H1 (cell line): ENCODE data around the gene CYB5B. TPM values are rescaled to one million over a fixed set of nuclear protein-coding genes. Genes with fewer than 3 reads are reported as not detected.

ENCODE experiments used
- CTCF ChIA-PET: fragments of 300-600 bp; sonication (Branson Sonifier 250); formaldehyde crosslinking; loops from one replicate; lab custom pipeline; 2021; ENCODE audit not compliant: partially characterized antibody; lab: Charles Lee
- POLR2A ChIA-PET: fragments of 300-600 bp; sonication (Branson Sonifier 250); formaldehyde crosslinking; loops from one replicate; lab custom pipeline; 2021; ENCODE audit warnings: inconsistent platforms; ENCODE audit not compliant: partially characterized antibody; lab: Charles Lee
- DNase-seq, 2 experiments: peaks; one replicate each; pipeline versions ENCODE4 v3.0.0 to v3.0.0-alpha.2; 2010 to 2022; ENCODE audit warnings: low spot score in 2 of 2, low read depth in 1 of 2, mixed read lengths in 1 of 2
- FAIRE-seq: peaks from 2 replicates; lab custom pipeline; 2011; peaks lifted over from hg19 to GRCh38; lab: Jason Lieb, UNC
- H2AFZ ChIP-seq: 2 replicates; pipeline ENCODE4 v1.8.1; 2012; ENCODE audit warnings: low read length, inconsistent platforms
- H2AK5ac ChIP-seq: 2 replicates; pipeline ENCODE4 v1.6.1; 2013; ENCODE audit warnings: low read depth, low read length
- H2BK120ac ChIP-seq: replicated peaks from 2 replicates; pipeline ENCODE3; 2013; ENCODE audit warnings: low read depth, low read length, inconsistent platforms
- H2BK12ac ChIP-seq: 2 replicates; pipeline ENCODE4 v1.6.1; 2013; ENCODE audit warnings: low read depth, low read length
- H2BK15ac ChIP-seq: 2 replicates; pipeline ENCODE4 v1.6.1; 2013; ENCODE audit warnings: low read length
- H2BK20ac ChIP-seq: 2 replicates; pipeline ENCODE4 v1.6.1; 2013; ENCODE audit warnings: low read length
- H2BK5ac ChIP-seq: 2 replicates; pipeline ENCODE4 v1.6.1; 2013; ENCODE audit warnings: low read depth, low read length
- H3K14ac ChIP-seq: 2 replicates; pipeline ENCODE4 v1.6.1; 2013; ENCODE audit warnings: inconsistent platforms; ENCODE audit not compliant: insufficient read length
- H3K18ac ChIP-seq: 2 replicates; pipeline ENCODE4 v1.6.1; 2013; ENCODE audit warnings: low read length; ENCODE audit errors: extremely low read depth
- H3K23ac ChIP-seq: 2 replicates; pipeline ENCODE4 v1.6.1; 2013; ENCODE audit warnings: inconsistent platforms; ENCODE audit not compliant: insufficient read length
- H3K23me2 ChIP-seq: 2 replicates; pipeline ENCODE4 v1.6.1; 2013; ENCODE audit warnings: low read depth, low read length
- H3K27ac ChIP-seq: 2 replicates; pipeline ENCODE4 v1.6.1; 2011; ENCODE audit warnings: low read depth, low read length, inconsistent platforms
- H3K27me3 ChIP-seq, 4 experiments: replicated peaks in 1 of 4; 1 replicate in 1 of 4; 2 replicates in 3 of 4; pipeline versions ENCODE4 v1.6.1 to v1.8.1; 2011 to 2013; ENCODE audit warnings: low read length in 3 of 4, mild to moderate bottlenecking in 3 of 4, inconsistent platforms in 2 of 4, mixed read lengths in 2 of 4, moderate library complexity in 1 of 4; ENCODE audit not compliant: control insufficient read depth in 3 of 4, insufficient read depth in 3 of 4; ENCODE audit errors: extremely low read depth in 1 of 4
- H3K36me3 ChIP-seq, 4 experiments: 2 replicates each; pipeline versions ENCODE4 v1.6.1 to v1.8.1; 2011 to 2013; ENCODE audit warnings: mild to moderate bottlenecking in 4 of 4, low read length in 3 of 4, moderate library complexity in 2 of 4, control low read depth in 1 of 4, inconsistent platforms in 1 of 4; ENCODE audit not compliant: insufficient read depth in 4 of 4, control insufficient read depth in 2 of 4
- H3K4ac ChIP-seq: replicated peaks from 2 replicates; pipeline ENCODE3; 2013; ENCODE audit warnings: low read length, low read depth, mixed read lengths, inconsistent platforms; ENCODE audit not compliant: insufficient read length
- H3K4me1 ChIP-seq, 4 experiments: replicated peaks in 1 of 4; 1 replicate in 1 of 4; 2 replicates in 3 of 4; pipeline versions ENCODE4 v1.6.1 to v1.8.1; 2011 to 2013; ENCODE audit warnings: low read length in 3 of 4, inconsistent platforms in 2 of 4, mixed read lengths in 1 of 4; ENCODE audit not compliant: insufficient read depth in 4 of 4, control insufficient read depth in 3 of 4
- H3K4me2 ChIP-seq, 2 experiments: 2 replicates each; pipeline versions ENCODE4 v1.6.1 to v1.8.1; 2011 to 2013; ENCODE audit warnings: low read depth in 2 of 2, low read length in 2 of 2, control low read depth in 1 of 2, inconsistent platforms in 1 of 2, mild to moderate bottlenecking in 1 of 2; ENCODE audit not compliant: insufficient read depth in 1 of 2
- H3K4me3 ChIP-seq, 4 experiments: fragments of 200-600, 300-600 bp in 1 of 4; sonication (generic), shearing (Covaris generic), sonication (Bioruptor Twin) in 1 of 4; 2 replicates each; pipeline versions ENCODE4 v1.5.1 to v1.8.1; 2011 to 2016; ENCODE audit warnings: low read length in 4 of 4, low read depth in 3 of 4, control low read depth in 2 of 4, inconsistent platforms in 2 of 4, mild to moderate bottlenecking in 2 of 4, mixed read lengths in 1 of 4, moderate library complexity in 1 of 4; ENCODE audit not compliant: insufficient read depth in 2 of 4; ENCODE audit errors: extremely low read depth in 1 of 4
- H3K56ac ChIP-seq: replicated peaks from 2 replicates; pipeline ENCODE3; 2013; ENCODE audit warnings: low read depth, mild to moderate bottlenecking, mixed read lengths, low read length, inconsistent platforms; ENCODE audit not compliant: insufficient read length
- H3K79me1 ChIP-seq: 2 replicates; pipeline ENCODE4 v1.6.1; 2013; ENCODE audit warnings: low read depth, low read length, control low read depth
- H3K79me2 ChIP-seq, 2 experiments: 2 replicates each; pipeline versions ENCODE4 v1.6.1 to v1.8.1; 2012 to 2013; ENCODE audit warnings: low read length in 2 of 2, mild to moderate bottlenecking in 2 of 2, inconsistent platforms in 1 of 2; ENCODE audit not compliant: insufficient read depth in 2 of 2, control insufficient read depth in 1 of 2
- H3K9ac ChIP-seq, 4 experiments: replicated peaks in 1 of 4; 1 replicate in 1 of 4; 2 replicates in 3 of 4; pipeline versions ENCODE4 v1.6.1 to v1.8.1; 2011 to 2013; ENCODE audit warnings: low read depth in 3 of 4, low read length in 3 of 4, control low read depth in 2 of 4, mild to moderate bottlenecking in 2 of 4, moderate library complexity in 2 of 4, inconsistent platforms in 1 of 4; ENCODE audit errors: extremely low read depth in 1 of 4
- H3K9me3 ChIP-seq, 2 experiments: 2 replicates each; pipeline versions ENCODE4 v1.6.1 to v1.8.1; 2012 to 2013; ENCODE audit warnings: mild to moderate bottlenecking in 2 of 2, moderate library complexity in 2 of 2, control low read depth in 1 of 2, inconsistent platforms in 1 of 2, low read depth in 1 of 2, low read length in 1 of 2, mixed read lengths in 1 of 2; ENCODE audit not compliant: insufficient read depth in 2 of 2
- H4K20me1 ChIP-seq, 2 experiments: replicated peaks in 1 of 2; 2 replicates each; pipeline versions ENCODE3 to v1.8.1; 2011 to 2013; ENCODE audit warnings: inconsistent platforms in 2 of 2, low read length in 2 of 2, mild to moderate bottlenecking in 1 of 2; ENCODE audit not compliant: insufficient read depth in 2 of 2, control insufficient read depth in 1 of 2
- H4K5ac ChIP-seq: 2 replicates; pipeline ENCODE4 v1.6.1; 2013; ENCODE audit warnings: low read length, low read depth, mixed read lengths, inconsistent platforms; ENCODE audit not compliant: insufficient read length
- H4K8ac ChIP-seq: 2 replicates; pipeline ENCODE4 v1.8.0; 2013; ENCODE audit warnings: mild to moderate bottlenecking, moderate library complexity, low read length, inconsistent platforms; ENCODE audit not compliant: insufficient read depth; ENCODE audit errors: extremely low read depth
- H4K91ac ChIP-seq: replicated peaks from 2 replicates; pipeline ENCODE3; 2013; ENCODE audit warnings: low read length, mixed read lengths, inconsistent platforms; ENCODE audit not compliant: insufficient read length
- BCL11A ChIP-seq, 2 experiments: IDR thresholded peaks; one replicate each; pipeline ENCODE4 v1.6.1; 2011; ENCODE audit warnings: low read depth in 2 of 2, low read length in 2 of 2, mild to moderate bottlenecking in 2 of 2
- CBX8 ChIP-seq: fragments of 300-800, 300-1000 bp; sonication (generic); IDR thresholded peaks from 2 replicates; pipeline ENCODE4 v1.7.1; 2016; ENCODE audit warnings: low read depth, low read length, borderline replicate concordance
- EZH2 ChIP-seq: fragments of 200-600 bp; sonication (generic); IDR thresholded peaks from 2 replicates; pipeline ENCODE4 v1.7.1; 2012; ENCODE audit warnings: low read depth, mild to moderate bottlenecking, moderate library complexity, low read length, inconsistent platforms; ENCODE audit not compliant: severe bottlenecking
- FOSL1 ChIP-seq: IDR thresholded peaks from 2 replicates; pipeline ENCODE4 v1.6.1; 2011; ENCODE audit warnings: mild to moderate bottlenecking, low read depth, low read length, moderate library complexity; ENCODE audit not compliant: insufficient read depth
- NRF1 ChIP-seq: IDR thresholded peaks from 2 replicates; pipeline ENCODE4 v1.6.1; 2011; ENCODE audit warnings: mild to moderate bottlenecking, low read depth, low read length, improper control_type of control experiment
- POU5F1 ChIP-seq: IDR thresholded peaks from 2 replicates; pipeline ENCODE4 v1.6.1; 2011; ENCODE audit warnings: low read depth, mild to moderate bottlenecking, low read length, moderate library complexity
- RAD21 ChIP-seq, 2 experiments: IDR thresholded peaks in 1 of 2; conservative IDR thresholded peaks in 1 of 2; 2 replicates each; pipeline ENCODE4 v1.6.1; 2011; ENCODE audit warnings: low read depth in 2 of 2, low read length in 2 of 2, improper control_type of control experiment in 1 of 2, inconsistent platforms in 1 of 2, mild to moderate bottlenecking in 1 of 2, moderate library complexity in 1 of 2
- SIX5 ChIP-seq: IDR thresholded peaks from 2 replicates; pipeline ENCODE4 v1.6.1; 2011; ENCODE audit warnings: mild to moderate bottlenecking, low read depth, low read length
- SP1 ChIP-seq: IDR thresholded peaks from 2 replicates; pipeline ENCODE4 v1.6.1; 2011; ENCODE audit warnings: low read depth, low read length
- TAF7 ChIP-seq: optimal IDR thresholded peaks from 2 replicates; pipeline ENCODE3; 2011; ENCODE audit warnings: low read depth, mild to moderate bottlenecking, inconsistent platforms, low read length, moderate library complexity, borderline replicate concordance
- USF2 ChIP-seq: IDR thresholded peaks from 2 replicates; pipeline ENCODE4 v1.6.1; 2011; ENCODE audit warnings: low read length, improper control_type of control experiment
- ZNF274 ChIP-seq: IDR thresholded peaks from 2 replicates; pipeline ENCODE4 v1.7.0; 2012; ENCODE audit warnings: low read length, borderline replicate concordance; ENCODE audit errors: extremely low read depth
- WGBS, 2 experiments: shearing (Covaris generic) in 1 of 2; methylation state at CpG; one replicate each; pipeline versions ENCODE4 v1.1.6 to v1.1.7; 2013 to 2015; ENCODE audit warnings: low lambda C conversion rate in 2 of 2, mixed read lengths in 2 of 2, inconsistent platforms in 1 of 2, low coverage in 1 of 2, missing lambda C conversion rate in 1 of 2; ENCODE audit not compliant: insufficient replicate concordance in 2 of 2, insufficient coverage in 1 of 2, insufficient read length in 1 of 2; ENCODE audit errors: extremely low coverage in 1 of 2, missing lambda C conversion rate in 1 of 2; 5-methylcytosine and 5-hydroxymethylcytosine counted together
- polyA plus RNA-seq, 7 experiments: library from polyadenylated mRNA; depleted of rRNA in 3 of 7; stranded (reverse) in 5 of 7; unstranded in 2 of 7; fragments of >200 nt in 5 of 7; fragments of 200-250 nt in 2 of 7; gene quantifications; 1 replicate in 5 of 7; 2 replicates in 1 of 7; 4 replicates in 1 of 7; pipeline versions ENCODE4 v1.2.1 to v1.2.3, GENCODE V29; 2011 to 2013; ENCODE audit warnings: missing spikeins in 2 of 7, mixed read lengths in 2 of 7
- total RNA-seq: library from RNA; stranded (reverse); fragmentation: NEBNext Ultra II Directional; extraction: Animal tissue kit (Norgen Biotek cat#: 25700); gene quantifications from 2 replicates; pipeline ENCODE4 v1.2.1, GENCODE V29; 2021

CYB5B gene
- total and polyA plus RNA-seq, 2 of the 8 experiments (the other 6 are each of a cell fraction or from before 2014, with no cell fraction given) = 108 to 127 TPM

- no peak overlapping the region for H2AFZ ChIP-seq
- no peak overlapping the region for H3K23ac ChIP-seq
- 96% methylated on average over 2 of the region's 2 CpGs; no CpG with 5 or more reads in 1 of the 2 experiments for WGBS, 2 experiments
- H3K9me3 ChIP-seq = peaks cover 0 to 6% of the 10 kb centered on the region in 2 experiments; a peak in 2 of 4 replicates
- ChIA-PET CTCF (interaction anchor here (1.0 to 1.3 kb wide), 2 partner anchors 27 to 35 kb away, joined by 3 to 5 read pairs; no protein-coding TSS in a partner anchor), POLR2A (interaction anchor here (0.6 to 1.2 kb wide), 2 partner anchors 18 to 165 kb away, joined by 3 read pairs; no protein-coding TSS in a partner anchor)
- no peak overlapping the region for H4K8ac ChIP-seq
- H3K27ac ChIP-seq = no peak overlapping the region
- H2BK20ac ChIP-seq = no peak overlapping the region
- H3K23me2 ChIP-seq = no peaks in the 10 kb centered on the region
- no peak overlapping the region for H2BK12ac ChIP-seq
- no peak overlapping the region for H2BK120ac ChIP-seq
- H3K18ac ChIP-seq = no peak overlapping the region
- no peak overlapping the region for H2BK15ac ChIP-seq
- H3K4me3 ChIP-seq = no peak overlapping the region
- no peak overlapping the region for H3K4me2 ChIP-seq
- no peak overlapping the region for H3K9ac ChIP-seq
- H2BK5ac ChIP-seq = no peak overlapping the region
- H3K36me3 ChIP-seq = peaks cover 2 to 50% (median 24%) of the 10 kb centered on the region in 4 experiments; a peak in 7 of 8 replicates
- H4K91ac ChIP-seq = no peak overlapping the region
- DNase-seq = no peak
- H3K79me1 ChIP-seq = peaks cover 4% of the 10 kb centered on the region; the same call in 1 of the 2 replicates
- no peak overlapping the region for H3K4ac ChIP-seq
- peaks cover 4 to 71% of the 10 kb centered on the region in 2 experiments for H3K79me2 ChIP-seq
- no peak overlapping the region for H3K14ac ChIP-seq
- no peak for FAIRE-seq
- no peaks in the 10 kb centered on the region for H3K4me1 ChIP-seq
- no peak overlapping the region for H4K5ac ChIP-seq
- H3K56ac ChIP-seq = no peak overlapping the region
- H3K27me3 ChIP-seq = no peaks in the 10 kb centered on the region
- peaks cover 1 to 7% of the 10 kb centered on the region in 2 experiments for H4K20me1 ChIP-seq
- no peak overlapping the region for H2AK5ac ChIP-seq
- no peak for TF ChIP-seq NRF1
- no peak for TF ChIP-seq BCL11A (IDR thresholded peaks at IDR 0.05; ENCODE audit: low read depth in 2 of 2, low read length in 2 of 2)
- TF ChIP-seq RAD21 (IDR thresholded peaks at IDR 0.05 in 1 of 2, conservative IDR thresholded peaks at IDR 0.05 in 1 of 2; ENCODE audit: low read depth in 2 of 2, low read length in 2 of 2) = no peak
- TF ChIP-seq TAF7 = no peak
- TF ChIP-seq FOSL1 = no peak
- TF ChIP-seq POU5F1 = no peak
- TF ChIP-seq EZH2 = no peak
- TF ChIP-seq CBX8 = no peak
- TF ChIP-seq SP1 = no peak
- no peak for TF ChIP-seq USF2
- no peak for TF ChIP-seq SIX5
- no peak for TF ChIP-seq ZNF274
Measured at GRCh38 chr16:69431948-69432468, 7.6 kb downstream of the CYB5B start.
